GM12872 (cell line): ENCODE results near the gene IQGAP2.

Experiments
- CTCF ChIP-seq: IDR thresholded peaks from 3 replicates; pipeline ENCODE4 v1.5.1; 2011; ENCODE audit warnings: low read depth, mild to moderate bottlenecking, low read length, moderate library complexity; ENCODE audit not compliant: insufficient read depth

IQGAP2 gene

GRCh38 chr5:76745670-76746069 lies 342.6 kb downstream of the IQGAP2 start:
- no peak for TF ChIP-seq CTCF

- TF ChIP-seq CTCF = no peak
Measured at GRCh38 chr5:76746677-76747076, 343.6 kb downstream of the IQGAP2 start.

- no peak for TF ChIP-seq CTCF
Measured at GRCh38 chr5:76747706-76748105, 344.6 kb downstream of the IQGAP2 start.

GRCh38 chr5:76751291-76751690 lies 348.2 kb downstream of the IQGAP2 start:
- no peak for TF ChIP-seq CTCF

- no peak for TF ChIP-seq CTCF
Measured at GRCh38 chr5:76754668-76755078, 351.6 kb downstream of the IQGAP2 start.

GRCh38 chr5:76755779-76756637 lies 352.9 kb downstream of the IQGAP2 start:
- TF ChIP-seq CTCF = no peak

GRCh38 chr5:76757049-76757448 lies 354.0 kb downstream of the IQGAP2 start:
- no peak for TF ChIP-seq CTCF
